ENCODE data around the gene POLDIP3.
A peak's percentile ranks its signal among the peaks of the same experiment; 100 is the strongest.

Gene POLDIP3

DNA sequence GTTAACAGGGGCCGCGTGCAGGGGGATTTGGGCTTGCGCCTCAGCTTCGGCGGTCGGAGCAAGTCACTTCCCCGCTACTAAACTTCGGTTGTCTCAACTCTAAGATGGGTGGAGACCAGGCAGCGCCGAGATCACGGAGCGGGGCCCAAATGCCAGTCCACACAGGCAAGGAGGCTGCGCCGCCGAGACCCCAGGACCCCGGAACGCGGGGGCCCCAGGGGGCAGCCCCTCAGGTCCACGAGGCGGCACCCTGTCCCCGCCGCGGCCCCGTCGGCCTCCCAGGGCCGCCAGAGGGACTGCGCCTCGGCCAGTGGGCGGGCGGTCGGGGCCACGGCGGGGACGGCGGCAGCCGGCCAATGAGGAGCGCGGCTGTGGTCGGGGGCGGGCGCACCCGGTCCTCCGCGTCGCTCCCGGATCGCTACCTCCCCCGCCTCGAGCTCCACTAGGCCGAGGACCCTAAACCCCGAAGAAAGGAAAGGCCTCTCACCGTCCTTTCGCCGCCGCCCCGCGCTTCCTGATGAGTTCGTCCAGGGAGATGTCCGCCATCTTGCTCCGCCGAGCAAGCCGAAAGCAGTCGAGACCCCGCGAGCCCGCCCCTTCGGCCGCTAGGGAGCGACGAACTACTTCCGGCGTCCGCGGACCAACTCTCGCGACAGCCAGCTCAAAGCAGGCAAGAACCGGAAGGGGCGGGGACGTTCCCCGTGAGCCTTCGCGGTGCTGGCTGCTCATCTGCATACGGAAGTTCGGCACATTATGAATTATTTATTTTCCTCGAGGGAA, at the start of gene POLDIP3:
TSS of gene POLDIP3 (minus strand) at position 572 of the 780 bp plus-strand sequence. CDS start at position 546, 26 bp downstream.
- DNase-seq: peak; percentile 99

DNA sequence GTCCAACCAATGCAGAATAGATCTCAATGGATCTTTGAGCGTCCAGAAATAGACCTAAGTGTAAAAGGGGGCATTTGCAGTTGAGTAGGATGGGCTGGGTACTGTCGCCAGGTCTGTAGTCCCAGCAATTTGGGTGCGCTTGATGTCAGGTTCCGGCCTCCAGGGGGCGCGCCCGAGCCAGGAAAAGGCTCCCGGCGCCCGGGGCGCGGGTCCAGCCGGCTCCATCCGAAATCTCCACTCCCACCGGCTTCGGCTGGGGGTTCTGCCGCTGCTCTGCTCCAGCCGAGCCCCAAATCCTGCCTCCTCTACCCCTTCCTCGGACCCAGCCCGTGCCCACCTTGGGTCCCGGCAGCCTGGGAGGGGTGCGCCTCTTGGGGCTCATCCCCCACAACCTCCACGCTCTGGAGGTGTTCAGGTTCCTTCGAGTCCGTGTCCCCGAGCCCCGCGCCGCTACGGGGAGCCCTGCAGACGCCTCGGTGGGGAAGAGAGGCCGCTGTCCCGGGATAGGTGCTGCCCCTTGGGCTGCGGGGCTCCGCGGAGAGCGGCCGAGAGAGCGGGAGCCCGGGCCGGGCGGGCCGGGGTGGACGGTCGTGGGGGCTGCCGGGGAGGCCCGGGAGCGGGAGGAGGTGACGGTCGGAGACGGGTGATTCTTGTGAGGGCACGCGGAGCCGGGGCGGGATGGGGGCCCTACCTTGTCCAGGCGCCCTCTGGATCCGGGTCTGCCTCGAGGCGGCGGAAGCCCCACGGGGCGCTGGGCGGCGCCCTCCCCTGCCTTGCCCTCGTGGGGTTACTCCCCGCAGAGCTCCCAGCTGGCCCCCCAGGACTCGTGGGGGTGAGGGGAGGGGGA, 47.5 kb upstream of the POLDIP3 start:
- DNase-seq: peak; percentile 71

- DNase-seq: no peak
Measured at GRCh38 chr22:42656578-42656977, 41.9 kb upstream of the POLDIP3 start.

DNA sequence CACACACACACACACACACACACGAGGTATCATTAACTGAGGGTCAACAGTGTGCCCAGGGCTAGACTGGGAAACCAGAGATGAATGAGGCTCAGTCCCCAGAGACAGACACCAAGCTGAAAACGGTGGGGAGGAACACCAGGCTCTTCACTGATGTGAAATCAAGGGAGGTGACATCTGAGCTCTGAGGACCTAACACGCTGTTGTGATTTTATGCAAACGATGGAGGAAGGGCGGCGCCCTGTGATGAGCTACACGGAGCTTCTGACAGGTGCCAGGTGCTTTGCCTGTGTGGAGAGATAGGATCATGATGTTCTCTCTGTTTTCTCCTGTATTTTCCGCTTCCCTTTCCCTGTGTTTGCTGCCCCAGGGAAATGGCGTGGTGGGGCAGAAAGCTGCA, 41.0 kb upstream of the POLDIP3 start:
- peak; percentile 65 for DNase-seq

DNA sequence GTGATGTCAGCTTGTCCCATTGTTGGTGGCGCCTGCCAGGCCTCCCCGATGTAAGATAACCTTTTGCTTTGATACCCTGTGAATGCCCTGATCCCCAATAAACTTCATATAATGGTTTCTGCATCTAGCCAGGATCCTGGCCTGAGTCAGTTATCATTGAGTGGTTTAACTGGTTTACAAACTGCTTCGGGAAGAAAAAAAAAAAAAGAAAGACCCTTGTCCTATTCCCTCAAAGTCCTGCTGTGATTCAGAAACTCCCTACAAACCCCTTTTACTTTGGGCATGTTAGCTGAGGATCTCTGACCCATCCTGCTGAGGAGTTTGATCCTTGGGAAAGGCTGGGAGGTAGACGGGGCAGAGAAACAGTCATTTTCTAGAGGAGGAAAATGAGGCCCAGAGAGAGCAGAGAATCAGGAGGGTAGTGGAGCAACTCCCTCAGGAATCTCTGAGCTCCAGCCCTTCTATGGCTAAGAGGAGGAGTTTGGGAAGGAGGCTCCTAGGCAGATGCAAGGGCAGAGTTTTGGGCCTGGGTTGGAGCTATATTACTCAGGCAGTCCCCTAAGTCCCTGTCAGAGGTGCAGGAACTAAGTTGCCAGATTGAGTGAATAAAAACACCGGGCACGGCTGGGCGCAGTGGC, 39.9 kb upstream of the POLDIP3 start:
- no peak for DNase-seq

GRCh38 chr22:42653999-42654398, 39.3 kb upstream of the POLDIP3 start:
- DNase-seq: no peak

GRCh38 chr22:42651134-42651533, 36.5 kb upstream of the POLDIP3 start:
- DNase-seq: no peak

- peak; percentile 82 for DNase-seq
Measured at GRCh38 chr22:42649246-42650099, 34.8 kb upstream of the POLDIP3 start, which contains the start of gene CYB5R3. TSS of gene CYB5R3 (minus strand) at chr22:42649392. CDS start at chr22:42649315, 77 bp downstream.

GRCh38 chr22:42648368-42649245, 33.9 kb upstream of the POLDIP3 start:
- peak; percentile 78 for DNase-seq

GRCh38 chr22:42648017-42648367, 33.3 kb upstream of the POLDIP3 start:
- no peak for DNase-seq

- DNase-seq: no peak
Measured at GRCh38 chr22:42646569-42647525, 32.2 kb upstream of the POLDIP3 start.

GRCh38 chr22:42645938-42646568, 31.4 kb upstream of the POLDIP3 start:
- no peak for DNase-seq

DNA sequence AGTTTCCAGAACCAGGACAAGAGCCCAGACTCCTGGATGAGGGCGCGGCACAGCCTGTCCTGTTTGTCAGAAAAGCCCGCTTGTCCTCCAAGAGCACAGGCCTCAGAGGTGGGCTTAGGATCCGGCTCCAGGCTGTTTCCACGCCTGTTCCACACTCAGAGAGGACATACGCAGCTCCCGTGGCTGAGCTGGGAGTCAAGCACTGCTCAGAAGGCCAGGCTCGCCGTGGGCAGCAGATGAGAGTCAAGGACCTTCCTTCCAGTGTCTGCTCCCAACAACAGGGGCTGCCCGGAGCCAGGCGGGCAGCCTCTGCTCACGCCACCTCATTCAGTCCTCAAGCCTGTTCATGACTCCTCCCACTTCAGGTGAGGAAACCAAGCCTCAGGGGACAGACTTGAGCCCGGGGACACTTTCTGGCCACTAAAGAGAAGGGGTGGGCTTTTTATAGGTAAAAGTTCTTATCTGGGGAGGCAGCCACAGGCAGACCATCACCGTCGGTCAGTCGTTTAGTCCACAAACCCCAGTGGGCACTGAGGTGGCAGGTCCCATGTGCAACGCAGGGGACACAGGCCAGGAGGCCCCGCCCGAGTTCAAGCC, 30.8 kb upstream of the POLDIP3 start:
- DNase-seq: no peak

- DNase-seq: no peak
Measured at GRCh38 chr22:42644422-42645340, 30.0 kb upstream of the POLDIP3 start.

DNA sequence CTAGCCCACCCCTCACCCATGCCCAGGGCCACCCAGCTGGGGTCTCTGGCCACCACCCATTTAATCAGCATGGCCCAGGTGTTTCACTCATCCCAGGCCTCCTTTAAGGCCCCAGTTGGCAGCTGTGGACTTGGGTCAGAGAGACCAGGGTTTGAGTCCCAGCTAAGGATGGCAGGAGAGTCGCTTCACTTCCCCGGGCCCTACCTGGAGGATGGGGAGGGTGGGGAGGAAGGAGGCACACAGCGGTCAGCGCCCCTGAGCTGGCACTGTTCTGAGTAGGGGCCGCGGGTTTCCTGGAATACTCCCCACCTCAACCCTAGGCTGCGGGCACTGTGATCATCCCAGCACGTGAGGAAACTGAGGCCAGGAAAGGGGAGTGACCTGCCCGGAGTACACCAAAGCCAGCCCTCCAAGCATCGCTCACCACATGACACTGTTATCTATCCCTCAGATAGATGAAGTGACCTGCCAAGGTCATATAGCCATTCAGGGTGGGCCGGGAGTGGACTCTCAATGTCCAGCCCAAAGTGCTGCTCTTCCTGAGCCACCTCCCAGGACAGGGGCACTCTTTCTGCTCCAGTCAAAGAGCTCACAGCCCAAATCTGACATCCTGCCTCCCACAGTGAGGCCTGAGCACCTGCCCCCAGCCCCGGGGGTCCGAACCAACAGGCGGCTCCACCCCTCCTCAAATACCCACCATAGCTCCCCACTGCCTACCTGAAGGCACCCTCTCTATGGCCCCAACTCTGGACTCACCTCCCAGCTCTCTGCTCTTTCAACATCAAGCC, 29.1 kb upstream of the POLDIP3 start:
- no peak for DNase-seq

- DNase-seq: no peak
Measured at GRCh38 chr22:42642806-42643633, 28.3 kb upstream of the POLDIP3 start.

Data from RPMI8226 (cell line).